ENCODE data around the gene ABCA2.

- no peak for TF ChIP-seq CTCF (conservative IDR thresholded peaks at IDR 0.05)
- no peak for TF ChIP-seq ZFX (IDR thresholded peaks at IDR 0.05)
These were observed 50.4 kb downstream of the ABCA2 start for GRCh38 chr9:136977649-136978072.

Measured in C4-2B (cell line).